HUES64 (cell line): Measurements from ENCODE around the gene ZNF282.

Source experiments
- H3K27ac ChIP-seq: 2 replicates; pipeline ENCODE4 v1.7.0; 2013; ENCODE audit warnings: low read depth, low read length, inconsistent platforms
- H3K27me3 ChIP-seq: 2 replicates; pipeline ENCODE4 v1.6.1; 2013; ENCODE audit warnings: mild to moderate bottlenecking, low read length; ENCODE audit not compliant: insufficient read depth
- H3K36me3 ChIP-seq: 2 replicates; pipeline ENCODE4 v1.6.1; 2013; ENCODE audit warnings: mild to moderate bottlenecking, low read length; ENCODE audit not compliant: insufficient read depth
- H3K4me1 ChIP-seq: 2 replicates; pipeline ENCODE4 v1.6.1; 2013; ENCODE audit warnings: mild to moderate bottlenecking, low read length, moderate library complexity; ENCODE audit not compliant: insufficient read depth
- H3K4me3 ChIP-seq: 2 replicates; pipeline ENCODE4 v1.5.1; 2013; ENCODE audit warnings: mild to moderate bottlenecking, low read length, moderate library complexity
- H3K9ac ChIP-seq: 2 replicates; pipeline ENCODE4 v1.6.1; 2013; ENCODE audit warnings: mild to moderate bottlenecking, low read depth, low read length
- H3K9me3 ChIP-seq: 2 replicates; pipeline ENCODE4 v1.6.1; 2013; ENCODE audit warnings: low read depth, low read length; ENCODE audit not compliant: insufficient read depth
- WGBS: fragments of 150-250, 120-280 bp; methylation state at CpG from one replicate; pipeline ENCODE4 v1.1.7; 2013; ENCODE audit warnings: missing lambda C conversion rate; 5-methylcytosine and 5-hydroxymethylcytosine counted together

The ZNF282 gene

DNA sequence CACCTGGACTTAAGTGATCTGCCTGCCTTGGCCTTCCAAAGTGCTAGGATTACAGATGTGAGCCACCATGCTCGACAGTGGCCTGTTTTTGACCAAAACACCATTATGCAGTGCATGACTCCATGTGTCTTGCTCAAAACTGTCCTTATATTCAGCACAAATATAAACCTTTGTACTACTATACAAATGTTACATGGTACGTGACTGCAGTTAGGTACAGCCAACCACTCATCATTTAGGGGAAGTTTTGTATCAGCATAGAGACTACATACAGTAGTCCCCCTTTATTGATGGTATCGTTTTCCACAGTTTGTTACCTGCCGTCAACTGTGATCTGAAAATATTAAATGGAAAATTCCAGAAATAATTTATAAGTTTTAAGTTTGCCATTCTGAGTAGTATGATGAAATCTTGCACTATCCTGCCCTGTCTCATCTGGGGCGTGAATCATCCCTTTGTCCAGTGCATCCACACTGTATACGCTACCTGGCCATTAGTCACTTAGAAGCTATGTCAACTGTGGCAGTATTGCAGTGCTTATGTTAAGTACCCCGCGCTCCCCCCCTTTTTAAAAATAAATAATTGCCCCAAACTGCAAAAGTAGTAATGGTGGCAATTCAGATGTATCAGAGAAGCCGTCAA lies 23.3 kb upstream of the ZNF282 start:
- no peaks in the 10 kb centered on the region for H3K27me3 ChIP-seq
- H3K27ac ChIP-seq = no peak overlapping the region
- no peaks in the 10 kb centered on the region for H3K4me1 ChIP-seq
- H3K36me3 ChIP-seq = peaks cover 99% of the 10 kb centered on the region
- no peak overlapping the region for H3K9ac ChIP-seq
- WGBS = 94% methylated on average over 8 of the region's 9 CpGs
- no peaks in the 10 kb centered on the region for H3K9me3 ChIP-seq
- H3K4me3 ChIP-seq = no peak overlapping the region

DNA sequence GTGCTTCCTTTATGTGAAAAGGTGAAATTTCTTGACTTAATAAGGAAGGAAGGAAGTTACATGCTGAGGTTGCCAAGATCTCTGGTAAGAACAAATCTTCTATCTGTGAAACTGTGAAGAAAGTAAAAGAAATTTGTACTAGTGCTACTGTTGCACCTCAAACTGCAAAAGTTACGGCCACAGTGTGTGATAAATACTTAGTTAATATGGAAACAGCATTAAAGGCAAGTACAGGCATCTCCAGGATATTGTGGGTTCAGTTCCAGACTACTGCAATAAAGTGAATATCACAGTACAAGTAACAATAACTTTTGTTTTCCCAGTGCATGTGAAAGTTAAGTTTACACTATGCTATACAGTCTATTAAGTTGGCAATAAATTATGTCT lies 22.8 kb upstream of the ZNF282 start:
- Histone ChIP-seq H3K4me3 (no peak overlapping the region), H3K4me1 (no peaks in the 10 kb centered on the region), H3K27ac (no peak overlapping the region), H3K27me3 (no peaks in the 10 kb centered on the region), H3K9me3 (no peaks in the 10 kb centered on the region), H3K36me3 (peaks cover 99% of the 10 kb centered on the region), H3K9ac (no peak overlapping the region)
- 100% methylated on average over 1 of the region's 1 CpG for WGBS

DNA sequence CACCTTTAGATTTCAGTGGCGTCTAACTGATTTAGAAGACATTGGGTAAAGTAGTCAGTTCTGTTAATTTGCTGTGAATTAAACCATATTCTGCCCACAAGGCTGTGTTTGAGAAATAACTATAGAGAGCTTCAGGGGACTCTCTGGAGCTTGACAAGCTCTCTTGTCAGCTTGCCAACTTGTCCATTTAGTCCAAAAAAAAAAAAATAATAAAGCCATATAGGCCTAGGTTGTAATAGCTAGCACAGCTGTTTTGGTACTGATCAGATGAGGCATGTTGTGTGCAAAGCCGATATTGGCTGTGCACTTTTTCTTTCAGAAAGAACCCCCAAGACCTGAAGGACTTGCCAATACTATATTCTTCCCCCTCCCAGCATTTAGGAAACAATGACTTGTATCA lies 20.2 kb upstream of the ZNF282 start:
- Histone ChIP-seq H3K4me1 (no peaks in the 10 kb centered on the region), H3K27me3 (no peaks in the 10 kb centered on the region), H3K9ac (no peak overlapping the region), H3K4me3 (no peak overlapping the region), H3K9me3 (no peaks in the 10 kb centered on the region), H3K36me3 (peaks cover 98% of the 10 kb centered on the region), H3K27ac (no peak overlapping the region)
- WGBS = 100% methylated on average over 2 of the region's 2 CpGs

DNA sequence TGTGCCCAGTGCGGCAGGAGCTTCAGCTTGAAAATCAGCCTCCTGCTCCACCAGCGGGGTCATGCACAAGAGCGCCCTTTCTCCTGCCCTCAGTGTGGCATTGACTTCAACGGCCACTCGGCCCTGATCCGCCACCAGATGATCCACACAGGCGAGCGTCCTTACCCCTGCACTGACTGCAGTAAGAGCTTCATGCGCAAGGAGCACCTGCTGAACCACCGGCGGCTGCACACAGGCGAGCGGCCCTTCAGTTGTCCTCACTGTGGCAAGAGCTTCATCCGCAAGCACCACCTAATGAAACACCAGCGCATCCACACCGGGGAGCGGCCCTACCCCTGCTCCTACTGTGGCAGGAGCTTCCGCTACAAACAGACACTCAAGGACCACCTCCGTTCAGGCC lies 16.1 kb upstream of the ZNF282 start:
- H3K36me3 ChIP-seq = peaks cover 84% of the 10 kb centered on the region
- WGBS = 96% methylated on average over 19 of the region's 19 CpGs
- no peak overlapping the region for H3K27ac ChIP-seq
- no peaks in the 10 kb centered on the region for H3K4me1 ChIP-seq
- no peaks in the 10 kb centered on the region for H3K9me3 ChIP-seq
- no peak overlapping the region for H3K4me3 ChIP-seq
- no peaks in the 10 kb centered on the region for H3K27me3 ChIP-seq
- H3K9ac ChIP-seq = no peak overlapping the region

DNA sequence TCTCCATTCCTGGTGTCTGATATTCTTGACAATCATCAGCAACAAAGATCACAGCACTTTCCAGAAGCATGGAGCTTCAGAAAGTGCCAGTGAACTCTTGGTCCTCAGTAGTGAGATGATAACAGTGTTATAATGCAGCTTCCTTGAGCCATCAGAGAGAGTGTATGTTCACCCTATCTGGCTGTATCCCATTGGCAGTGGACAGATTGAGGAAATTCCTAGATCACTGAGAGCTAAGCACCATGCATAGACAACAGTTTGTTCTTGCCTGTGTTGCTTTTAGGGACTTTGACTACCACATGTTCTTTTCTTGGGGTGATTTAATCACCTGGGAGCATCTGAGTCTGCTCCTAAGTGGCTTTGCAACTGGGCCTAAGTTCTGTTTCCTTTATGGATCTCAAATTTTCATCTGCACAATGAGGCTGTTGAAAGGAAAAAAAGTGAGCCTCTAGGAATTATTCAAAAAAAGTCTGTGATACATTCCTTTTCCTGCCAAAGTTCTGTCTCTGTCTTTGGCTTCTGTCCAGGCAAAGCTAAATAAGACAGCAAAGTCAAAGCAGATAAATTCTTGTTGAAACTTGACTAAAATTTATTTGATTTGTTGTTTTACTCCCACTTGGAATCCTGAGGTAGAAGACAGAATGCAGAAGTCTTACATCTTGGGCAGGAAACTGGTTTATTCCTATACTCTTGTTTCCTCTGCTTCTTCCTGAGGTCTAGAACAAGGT lies 14.5 kb upstream of the ZNF282 start:
- no peak overlapping the region for H3K27ac ChIP-seq

DNA sequence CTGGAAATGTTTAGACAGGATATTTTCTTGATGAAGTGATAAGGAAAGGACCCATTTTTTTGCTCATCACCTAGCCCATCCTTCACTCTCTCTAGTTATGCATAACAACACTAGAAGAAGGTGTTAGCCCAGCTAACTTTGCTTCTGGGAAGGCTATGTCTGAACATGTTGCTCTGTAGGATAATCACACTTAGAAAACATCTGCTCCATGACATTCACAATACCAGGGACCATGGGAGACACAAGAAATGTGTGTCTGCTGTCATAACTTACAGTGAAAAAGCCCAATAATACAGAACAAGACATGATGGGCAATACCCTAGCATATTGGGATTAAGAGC lies 13.9 kb upstream of the ZNF282 start:
- H3K27ac ChIP-seq = no peak overlapping the region
- no peak overlapping the region for H3K4me3 ChIP-seq
- H3K36me3 ChIP-seq = peaks cover 62% of the 10 kb centered on the region
- H3K9me3 ChIP-seq = no peaks in the 10 kb centered on the region
- no peaks in the 10 kb centered on the region for H3K4me1 ChIP-seq
- H3K9ac ChIP-seq = no peak overlapping the region
- H3K27me3 ChIP-seq = no peaks in the 10 kb centered on the region

More for the DNA sequence above, 14.5 kb upstream of the ZNF282 start:
- Histone ChIP-seq H3K36me3 (peaks cover 67% of the 10 kb centered on the region), H3K9ac (no peak overlapping the region), H3K4me3 (no peak overlapping the region), H3K27me3 (no peaks in the 10 kb centered on the region), H3K4me1 (no peaks in the 10 kb centered on the region), H3K9me3 (no peaks in the 10 kb centered on the region)

DNA sequence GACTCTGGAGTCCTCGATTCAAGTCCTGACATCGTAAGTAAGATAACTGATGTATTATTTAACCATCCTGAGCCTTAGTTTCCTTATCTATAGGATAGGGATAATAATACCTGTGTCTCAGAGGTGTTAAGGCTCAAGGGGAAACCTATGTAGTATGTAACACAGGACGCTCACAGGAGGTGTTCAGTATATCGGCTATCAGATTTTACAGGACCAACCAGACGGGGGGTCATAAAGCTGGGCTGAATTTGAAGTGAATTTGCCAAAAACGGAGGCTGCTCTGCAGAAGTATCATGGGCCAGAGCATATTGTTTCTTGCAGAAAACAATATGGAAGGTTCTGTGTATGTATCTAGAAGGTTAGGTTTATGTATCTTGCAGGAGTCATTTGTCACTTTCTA lies 11.1 kb upstream of the ZNF282 start:
- Histone ChIP-seq H3K27ac (no peak overlapping the region), H3K4me1 (no peaks in the 10 kb centered on the region), H3K9ac (no peak overlapping the region), H3K4me3 (no peak overlapping the region), H3K27me3 (no peaks in the 10 kb centered on the region), H3K9me3 (no peaks in the 10 kb centered on the region), H3K36me3 (peaks cover 34% of the 10 kb centered on the region)
- WGBS = 94% methylated on average over 4 of the region's 6 CpGs

DNA sequence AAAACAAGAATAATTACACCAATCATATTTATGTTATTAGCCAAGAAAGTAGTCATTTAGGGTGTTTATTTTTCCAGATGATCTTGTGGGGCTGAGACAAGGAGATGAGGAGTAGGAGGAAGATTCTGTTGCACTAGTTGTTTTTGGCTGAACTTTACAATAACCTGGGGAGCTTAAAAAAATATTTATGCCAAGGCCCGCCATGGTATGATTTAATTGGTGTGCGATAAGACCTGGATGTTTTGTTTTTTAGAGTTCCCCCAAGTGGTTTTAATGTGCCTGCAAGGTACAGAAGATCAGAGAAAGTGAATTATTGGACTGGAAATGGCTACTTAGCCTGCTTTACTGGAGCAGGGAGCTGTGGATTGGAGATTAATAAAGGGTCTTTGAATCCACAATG lies 7.1 kb upstream of the ZNF282 start:
- Histone ChIP-seq H3K9ac (no peak overlapping the region), H3K4me1 (no peaks in the 10 kb centered on the region), H3K4me3 (no peak overlapping the region), H3K27ac (no peak overlapping the region), H3K9me3 (no peaks in the 10 kb centered on the region), H3K27me3 (no peaks in the 10 kb centered on the region), H3K36me3 (no peaks in the 10 kb centered on the region)
- WGBS = 88% methylated on average over 2 of the region's 2 CpGs

DNA sequence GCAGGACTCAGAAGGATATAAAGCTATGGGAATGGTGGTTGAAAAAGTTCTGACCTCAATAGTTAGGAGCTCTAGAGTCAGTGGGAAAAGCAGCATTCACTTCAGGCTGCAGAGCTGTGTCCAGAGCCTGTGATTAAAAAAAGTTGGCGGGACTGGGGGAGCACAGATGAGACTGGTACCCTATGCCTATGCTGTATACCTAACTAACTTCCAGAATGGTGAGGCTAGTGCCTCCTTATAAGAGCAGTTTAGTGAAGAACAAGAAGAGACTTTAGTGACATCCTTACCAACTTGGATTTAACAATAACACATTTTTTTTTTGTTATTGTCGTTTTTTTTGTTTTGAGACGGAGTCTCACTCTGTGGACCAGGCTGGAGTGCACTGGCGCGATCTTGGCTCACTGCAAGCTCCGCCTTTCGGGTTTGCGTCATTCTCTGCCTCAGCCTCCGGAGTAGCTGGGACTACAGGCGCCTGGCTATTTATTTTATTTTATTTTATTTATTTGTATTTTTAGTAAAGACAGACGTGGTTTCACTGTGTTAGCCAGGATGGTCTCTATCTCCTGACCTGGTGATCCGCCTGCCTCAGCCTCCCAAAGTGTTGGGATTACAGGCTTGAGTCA lies 6.6 kb upstream of the ZNF282 start:
- Histone ChIP-seq H3K27ac (no peak overlapping the region), H3K4me3 (no peak overlapping the region), H3K36me3 (no peaks in the 10 kb centered on the region), H3K9ac (no peak overlapping the region), H3K9me3 (no peaks in the 10 kb centered on the region), H3K27me3 (no peaks in the 10 kb centered on the region), H3K4me1 (no peaks in the 10 kb centered on the region)
- 73% methylated on average over 11 of the region's 12 CpGs for WGBS

DNA sequence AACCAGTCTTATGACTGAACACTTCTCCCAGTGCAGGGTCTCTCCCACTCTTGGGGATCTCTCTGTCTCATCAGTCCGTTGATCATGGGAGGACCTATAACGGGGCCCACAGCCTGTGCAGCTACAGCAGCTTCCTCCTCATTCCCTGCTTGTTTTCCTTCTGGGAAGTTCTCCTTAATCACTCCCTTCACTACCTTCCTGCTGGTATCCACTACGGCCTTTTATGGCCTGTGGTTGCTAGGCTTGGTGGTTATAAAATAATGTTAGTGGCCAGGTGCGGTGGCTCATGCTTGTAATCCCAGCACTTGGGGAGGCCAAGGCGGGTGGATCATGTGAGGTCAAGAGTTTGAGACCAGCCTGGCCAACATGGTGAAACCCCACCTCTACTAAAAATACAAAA lies 3.5 kb upstream of the ZNF282 start:
- WGBS = 78% methylated on average over 5 of the region's 5 CpGs
- Histone ChIP-seq H3K9ac (no peak overlapping the region), H3K4me3 (no peak overlapping the region), H3K4me1 (no peaks in the 10 kb centered on the region), H3K27ac (no peak overlapping the region), H3K27me3 (no peaks in the 10 kb centered on the region), H3K36me3 (no peaks in the 10 kb centered on the region), H3K9me3 (no peaks in the 10 kb centered on the region)

DNA sequence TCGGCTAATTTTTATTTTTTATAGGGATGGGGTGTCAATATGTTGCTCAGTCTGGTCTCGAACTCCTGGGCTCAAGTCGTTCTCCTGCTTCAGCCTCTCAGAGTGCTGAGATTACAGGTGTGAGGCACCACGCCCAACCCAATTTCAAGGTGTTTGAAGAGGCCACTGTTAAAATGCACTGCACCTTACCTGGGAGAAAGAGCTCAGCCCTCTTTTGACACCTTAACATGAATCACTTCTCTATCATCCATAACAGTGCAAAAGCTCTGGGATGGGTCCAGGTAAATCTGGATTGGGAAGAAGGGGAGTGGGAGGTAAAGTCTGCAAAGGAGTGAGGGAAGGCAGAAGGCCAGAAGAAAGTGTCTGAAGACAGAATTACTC lies 557 bp upstream of the ZNF282 start:
- Histone ChIP-seq H3K4me1 (no peaks in the 10 kb centered on the region), H3K36me3 (peaks cover 18% of the 10 kb centered on the region), H3K9me3 (no peaks in the 10 kb centered on the region), H3K4me3 (peak overlapping the region; percentile 96), H3K9ac (peak overlapping the region; percentile 96; the same call in 1 of the 2 replicates), H3K27ac (no peak overlapping the region; the same call in 1 of the 2 replicates), H3K27me3 (no peaks in the 10 kb centered on the region)
- WGBS = 87% methylated on average over 4 of the region's 4 CpGs
